ENCODE results near the gene ARHGAP25. TPM values are rescaled to one million over a fixed set of nuclear protein-coding genes. Genes with fewer than 3 reads are reported as not detected.

ARHGAP25 gene
- total RNA-seq, 1 donor from 2014 or later: 1.1 TPM

DNA sequence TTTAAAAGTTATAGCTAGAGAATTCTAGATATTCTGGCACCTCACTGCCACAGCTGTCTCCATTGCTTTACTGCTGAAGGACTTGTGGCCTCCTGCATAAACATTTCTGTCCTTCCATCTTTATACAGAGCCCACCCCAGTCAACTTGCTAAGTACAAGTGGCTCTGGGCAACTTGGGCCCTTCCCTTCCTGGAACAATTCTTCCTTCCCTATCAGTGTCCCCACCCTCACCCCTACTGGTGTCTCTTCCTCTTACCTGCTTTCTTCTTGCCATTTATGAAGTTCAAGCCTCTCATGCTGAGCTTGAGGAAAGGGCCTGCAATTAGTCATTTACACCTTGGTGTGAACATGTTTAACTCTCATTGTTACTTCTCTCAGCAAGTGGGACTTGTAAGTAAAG, 45.0 kb downstream of the ARHGAP25 start:
- Mint-ChIP-seq H3K4me3 (no peak overlapping the region), H3K9me3 (no peaks in the 10 kb centered on the region), H3K27ac (no peak overlapping the region), H3K36me3 (no peaks in the 10 kb centered on the region), H3K4me1 (ENCODE audit: unreplicated experiment) (no peaks in the 10 kb centered on the region), H3K27me3 (peaks cover 3% of the 10 kb centered on the region)
- TF ChIP-seq, protein P1, sequence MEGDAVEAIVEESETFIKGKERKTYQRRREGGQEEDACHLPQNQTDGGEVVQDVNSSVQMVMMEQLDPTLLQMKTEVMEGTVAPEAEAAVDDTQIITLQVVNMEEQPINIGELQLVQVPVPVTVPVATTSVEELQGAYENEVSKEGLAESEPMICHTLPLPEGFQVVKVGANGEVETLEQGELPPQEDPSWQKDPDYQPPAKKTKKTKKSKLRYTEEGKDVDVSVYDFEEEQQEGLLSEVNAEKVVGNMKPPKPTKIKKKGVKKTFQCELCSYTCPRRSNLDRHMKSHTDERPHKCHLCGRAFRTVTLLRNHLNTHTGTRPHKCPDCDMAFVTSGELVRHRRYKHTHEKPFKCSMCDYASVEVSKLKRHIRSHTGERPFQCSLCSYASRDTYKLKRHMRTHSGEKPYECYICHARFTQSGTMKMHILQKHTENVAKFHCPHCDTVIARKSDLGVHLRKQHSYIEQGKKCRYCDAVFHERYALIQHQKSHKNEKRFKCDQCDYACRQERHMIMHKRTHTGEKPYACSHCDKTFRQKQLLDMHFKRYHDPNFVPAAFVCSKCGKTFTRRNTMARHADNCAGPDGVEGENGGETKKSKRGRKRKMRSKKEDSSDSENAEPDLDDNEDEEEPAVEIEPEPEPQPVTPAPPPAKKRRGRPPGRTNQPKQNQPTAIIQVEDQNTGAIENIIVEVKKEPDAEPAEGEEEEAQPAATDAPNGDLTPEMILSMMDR (conservative IDR thresholded peaks at IDR 0.05): no peak
- no peak for DNase-seq (ENCODE audit: extremely low spot score, unreplicated experiment)

- H3K27me3 Mint-ChIP-seq: peaks cover 3% of the 10 kb centered on the region
- TF ChIP-seq, protein P1 (conservative IDR thresholded peaks at IDR 0.05): no peak
- H3K4me1 Mint-ChIP-seq (ENCODE audit: unreplicated experiment): no peaks in the 10 kb centered on the region
- no peaks in the 10 kb centered on the region for H3K9me3 Mint-ChIP-seq
- DNase-seq (ENCODE audit: extremely low spot score, unreplicated experiment): no peak
- no peak overlapping the region for H3K27ac Mint-ChIP-seq
- H3K36me3 Mint-ChIP-seq: no peaks in the 10 kb centered on the region
- H3K4me3 Mint-ChIP-seq: no peak overlapping the region
Measured at GRCh38 chr2:68784188-68784587, 49.6 kb downstream of the ARHGAP25 start.

DNA sequence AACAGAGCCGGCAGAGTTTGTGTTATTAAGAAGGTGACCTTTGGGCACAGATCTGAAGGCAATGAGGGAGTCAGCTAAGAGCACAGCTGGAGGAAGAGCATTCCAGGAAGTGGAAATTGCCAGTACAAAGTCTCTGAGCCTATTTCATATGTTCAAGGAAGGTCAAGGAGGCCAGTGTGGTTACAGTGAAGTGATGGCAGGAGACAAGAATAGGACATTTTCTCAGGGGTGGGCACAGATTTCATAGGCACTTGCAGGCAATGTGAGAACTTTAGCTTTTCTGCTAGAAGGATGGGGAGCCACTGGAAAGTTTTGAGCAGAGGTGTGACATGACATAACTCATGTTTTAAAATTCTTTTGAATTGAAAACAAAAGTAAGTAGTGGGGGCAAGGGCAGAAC, 50.3 kb downstream of the ARHGAP25 start:
- Mint-ChIP-seq H3K27me3 (no peaks in the 10 kb centered on the region), H3K36me3 (no peaks in the 10 kb centered on the region), H3K4me1 (ENCODE audit: unreplicated experiment) (no peaks in the 10 kb centered on the region), H3K27ac (no peak overlapping the region), H3K9me3 (no peaks in the 10 kb centered on the region), H3K4me3 (no peak overlapping the region)
- DNase-seq (ENCODE audit: extremely low spot score, unreplicated experiment): no peak
- TF ChIP-seq, protein P1 (conservative IDR thresholded peaks at IDR 0.05): no peak

DNA sequence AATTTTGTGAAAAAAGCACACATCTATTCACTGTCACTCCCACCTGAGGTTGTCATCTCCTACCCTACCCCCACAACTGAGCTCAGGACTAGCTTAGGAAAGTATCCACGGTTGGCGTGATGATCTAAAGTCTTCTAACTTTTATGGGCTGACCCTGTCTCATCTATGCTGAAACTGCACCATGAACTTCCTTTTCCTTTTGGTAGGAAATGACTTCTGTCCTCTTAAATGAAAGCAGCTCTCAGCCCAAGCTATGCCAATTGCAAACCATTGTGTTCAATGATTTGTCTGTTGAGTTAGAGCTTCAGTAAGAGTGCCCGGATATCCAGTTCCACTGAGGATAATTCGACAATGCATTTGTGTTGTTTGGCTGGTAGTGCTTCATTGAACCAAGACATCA, 52.7 kb downstream of the ARHGAP25 start:
- no peaks in the 10 kb centered on the region for H3K27me3 Mint-ChIP-seq

DNA sequence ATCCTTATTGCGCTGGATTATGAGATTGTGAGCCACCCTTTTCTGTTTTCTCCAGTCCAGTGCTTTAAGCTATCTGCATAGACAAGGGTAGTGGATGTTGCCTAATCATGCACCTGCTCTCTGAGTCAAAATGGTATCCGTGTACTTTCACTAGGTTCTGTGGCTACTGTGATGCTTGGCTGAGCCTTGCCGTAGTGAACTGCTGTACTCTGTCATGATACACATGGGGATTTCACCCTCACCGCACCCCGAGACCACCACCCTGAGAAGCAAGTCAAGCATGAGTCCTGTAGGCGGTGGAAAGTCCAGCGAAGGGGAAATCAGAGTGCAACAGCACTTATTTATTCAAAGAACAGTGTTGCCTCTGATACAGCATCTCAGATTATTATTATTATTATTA, 55.0 kb downstream of the ARHGAP25 start:
- DNase-seq (ENCODE audit: extremely low spot score, unreplicated experiment): no peak
- H3K27me3 Mint-ChIP-seq: no peaks in the 10 kb centered on the region
- no peak overlapping the region for H3K4me3 Mint-ChIP-seq
- no peaks in the 10 kb centered on the region for H3K4me1 Mint-ChIP-seq (ENCODE audit: unreplicated experiment)
- H3K27ac Mint-ChIP-seq: no peak overlapping the region
- TF ChIP-seq, protein P1 (conservative IDR thresholded peaks at IDR 0.05): no peak
- H3K9me3 Mint-ChIP-seq: peaks cover 5% of the 10 kb centered on the region
- no peaks in the 10 kb centered on the region for H3K36me3 Mint-ChIP-seq

More for the DNA sequence above, 52.7 kb downstream of the ARHGAP25 start:
- Mint-ChIP-seq H3K27ac (no peak overlapping the region), H3K36me3 (no peaks in the 10 kb centered on the region), H3K4me1 (ENCODE audit: unreplicated experiment) (no peaks in the 10 kb centered on the region), H3K9me3 (peaks cover 5% of the 10 kb centered on the region), H3K4me3 (no peak overlapping the region)
- no peak for DNase-seq (ENCODE audit: extremely low spot score, unreplicated experiment)
- TF ChIP-seq, protein P1 (conservative IDR thresholded peaks at IDR 0.05): no peak

GRCh38 chr2:68790600-68790999, 56.0 kb downstream of the ARHGAP25 start:
- Mint-ChIP-seq H3K4me3 (peak overlapping the region; percentile 56), H3K36me3 (no peaks in the 10 kb centered on the region), H3K9me3 (peaks cover 5% of the 10 kb centered on the region), H3K27ac (peak overlapping the region; percentile 86), H3K4me1 (ENCODE audit: unreplicated experiment) (no peaks in the 10 kb centered on the region), H3K27me3 (no peaks in the 10 kb centered on the region)
- no peak for DNase-seq (ENCODE audit: extremely low spot score, unreplicated experiment)
- TF ChIP-seq, protein P1 (conservative IDR thresholded peaks at IDR 0.05): no peak
